GM19324 (cell line): ENCODE data around the gene SRGAP1.
"Not testable (repeated sequence)": the region's sequence is repeated elsewhere in the genome, so short reads cannot be mapped to it uniquely, and the experiment has no call there.

ENCODE experiments used
- ATAC-seq: cut with Tn5 transposase; IDR thresholded peaks from one replicate; pipeline ENCODE4 v1.9.1; 2021; ENCODE audit warnings: mild to moderate bottlenecking, moderate library complexity; ENCODE audit not compliant: unreplicated experiment, low FRiP score

SRGAP1 gene

GRCh38 chr12:63836046-63836445, 8.5 kb upstream of the SRGAP1 start:
- no peak for ATAC-seq

DNA sequence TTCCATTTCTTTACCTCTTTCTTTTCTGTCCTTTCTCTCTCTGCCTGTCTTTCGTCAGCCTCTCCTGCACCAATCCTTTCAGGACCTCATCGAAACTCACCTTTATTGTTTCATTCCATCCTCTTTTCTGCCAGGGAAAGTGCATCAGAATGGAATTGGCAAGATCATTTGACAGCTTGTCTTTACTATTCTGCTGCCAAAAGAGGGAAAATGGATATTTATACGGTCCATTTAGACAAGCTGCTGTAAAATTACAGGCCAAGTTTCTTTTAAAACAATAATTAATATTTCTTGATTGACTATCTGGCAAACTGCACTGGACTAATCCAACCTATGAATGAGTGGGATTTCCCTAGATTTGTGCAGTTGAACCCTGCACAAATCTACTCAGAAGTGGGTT, 7.6 kb upstream of the SRGAP1 start:
- ATAC-seq, result no peak

- ATAC-seq, result no peak
Observed at GRCh38 chr12:63838411-63838810, 6.1 kb upstream of the SRGAP1 start.

DNA sequence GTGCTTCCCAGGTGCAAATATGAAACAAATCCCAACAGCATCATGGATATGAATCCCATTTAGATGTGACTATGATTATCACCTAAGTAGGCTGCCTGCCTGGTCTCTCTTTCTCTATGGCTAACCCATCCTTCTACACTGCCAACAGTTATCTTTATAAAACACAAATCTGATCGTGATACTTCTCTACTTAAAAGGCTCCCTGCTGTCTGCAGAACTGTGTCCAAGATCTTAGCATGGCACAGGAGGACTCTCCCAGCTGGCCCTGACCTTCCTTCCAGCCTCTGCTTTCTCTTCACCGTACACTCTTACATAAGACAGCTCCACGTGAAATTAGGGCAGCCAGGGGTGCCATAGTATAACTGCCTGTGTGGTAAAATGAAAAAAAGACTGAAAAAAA, 3.5 kb upstream of the SRGAP1 start:
- ATAC-seq, result no peak

DNA sequence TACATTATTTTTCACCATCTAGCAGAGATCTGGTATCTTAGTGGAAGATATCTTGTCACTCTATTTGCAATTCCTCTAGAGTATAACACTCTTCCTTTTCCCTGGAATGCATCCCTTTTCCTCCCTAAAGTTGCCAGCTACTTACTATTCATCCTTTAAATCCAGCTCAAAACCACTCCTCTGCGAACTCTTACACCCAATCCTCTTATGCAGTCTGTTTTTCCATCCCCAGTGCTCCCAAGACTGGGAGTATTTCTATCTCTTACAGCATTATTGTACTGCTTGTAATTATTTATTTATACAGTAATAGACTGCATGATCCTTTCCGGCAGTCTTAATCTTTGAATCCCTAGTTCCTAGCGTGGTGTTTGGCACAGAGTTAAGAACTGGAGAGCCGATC, 2.9 kb upstream of the SRGAP1 start:
- ATAC-seq, result no peak

DNA sequence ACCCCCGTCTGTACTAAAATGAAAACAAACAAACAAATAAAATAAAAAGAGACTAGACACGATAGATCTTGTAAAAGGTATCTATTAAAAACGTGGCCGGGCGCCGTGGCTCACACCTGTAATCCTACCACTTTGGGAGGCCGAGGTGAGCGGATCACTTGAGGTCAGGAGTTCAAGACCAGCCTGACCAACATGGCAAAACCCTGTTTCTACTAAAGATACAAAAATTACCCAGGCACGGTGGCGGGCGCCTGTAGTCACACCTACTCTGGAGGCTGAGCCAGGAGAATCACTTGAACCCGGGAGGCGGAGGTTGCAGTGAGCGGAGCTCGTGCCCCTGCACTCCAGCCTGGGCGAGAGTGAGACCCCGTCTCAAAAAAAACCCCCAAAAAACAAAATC, 1.8 kb upstream of the SRGAP1 start:
- ATAC-seq, result not testable (repeated sequence)

DNA sequence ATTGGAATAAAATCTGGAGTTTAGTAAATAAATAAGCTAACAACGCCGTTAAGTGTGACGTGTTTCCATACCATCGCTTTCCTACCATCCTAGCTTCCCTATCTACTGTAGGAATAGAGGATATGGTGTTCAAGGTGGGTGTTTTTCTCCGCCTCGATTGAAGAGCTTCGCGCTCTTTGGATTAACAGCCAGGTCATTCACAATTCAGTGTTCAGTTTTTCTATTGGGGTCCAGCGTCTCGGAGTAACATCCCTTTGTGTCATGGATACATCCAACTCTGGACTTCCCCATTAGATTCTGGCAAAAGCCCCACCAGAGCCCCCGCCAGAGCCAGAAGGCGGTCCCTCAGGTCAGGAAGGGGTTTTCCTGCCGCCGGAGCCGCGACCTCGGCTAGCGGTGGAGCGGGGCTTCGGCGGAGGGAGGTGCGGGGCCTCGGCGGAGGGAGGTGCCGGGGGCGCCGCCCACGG, 1.2 kb upstream of the SRGAP1 start:
- ATAC-seq, result no peak

- ATAC-seq, result peak; percentile 97
Observed at GRCh38 chr12:63843721-63844390, 644 bp upstream of the SRGAP1 start.

DNA sequence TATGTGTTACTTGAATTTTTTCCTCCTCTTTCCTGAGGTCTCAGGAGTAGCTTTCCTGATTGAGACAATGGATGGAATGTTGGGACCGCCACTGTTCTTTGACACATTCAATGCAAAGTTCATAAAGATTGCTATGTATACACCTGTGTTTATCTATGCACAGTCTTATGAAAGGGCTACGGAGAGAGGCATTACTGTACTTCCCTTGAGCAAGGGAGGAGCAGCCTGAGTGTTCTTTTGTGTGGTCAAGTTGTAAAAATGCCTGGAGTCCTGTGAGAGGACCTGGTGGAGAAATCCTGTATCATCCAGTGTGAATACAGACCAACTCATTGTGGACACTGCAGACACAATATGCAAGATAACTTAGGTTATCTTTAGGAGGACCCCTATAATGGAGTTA, 1.2 kb downstream of the SRGAP1 start:
- no peak for ATAC-seq

DNA sequence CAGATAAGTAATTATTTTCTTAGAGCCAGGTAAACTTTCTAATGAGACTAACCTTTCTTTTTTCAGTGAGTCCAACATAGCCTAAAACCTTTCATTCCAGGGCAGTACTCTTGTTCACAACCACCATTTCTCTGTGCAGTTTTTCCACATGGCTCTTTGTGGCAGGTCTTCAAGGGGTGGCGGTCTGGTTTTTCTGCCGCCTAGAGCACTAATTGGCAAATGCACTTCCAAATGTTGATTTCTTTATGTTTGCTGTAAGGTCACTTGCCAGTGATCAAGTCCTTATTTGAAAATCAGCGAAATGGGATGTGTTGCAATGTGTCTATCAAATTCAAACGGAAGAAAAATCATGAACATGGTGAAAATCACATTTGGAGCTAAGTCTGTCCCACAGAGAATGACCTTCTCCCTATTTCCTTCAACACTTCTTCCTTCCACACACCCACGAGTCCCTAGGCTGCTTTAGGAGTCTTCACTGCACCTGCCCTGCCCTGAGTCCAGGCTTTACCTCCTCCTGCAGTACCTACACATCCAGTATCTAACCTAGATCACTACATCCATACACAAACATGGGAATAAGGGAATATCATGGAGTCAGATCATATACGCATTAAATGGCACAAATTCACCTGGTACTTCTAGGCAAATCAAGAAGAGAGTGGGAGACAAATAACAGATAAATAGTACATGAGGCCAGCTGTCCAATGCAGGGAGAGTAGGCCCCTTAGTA, 1.9 kb downstream of the SRGAP1 start:
- ATAC-seq, result no peak

- ATAC-seq, result no peak
Observed at GRCh38 chr12:63848450-63848849, 4.0 kb downstream of the SRGAP1 start.

GRCh38 chr12:63849106-63849620, 4.7 kb downstream of the SRGAP1 start:
- ATAC-seq, result no peak

DNA sequence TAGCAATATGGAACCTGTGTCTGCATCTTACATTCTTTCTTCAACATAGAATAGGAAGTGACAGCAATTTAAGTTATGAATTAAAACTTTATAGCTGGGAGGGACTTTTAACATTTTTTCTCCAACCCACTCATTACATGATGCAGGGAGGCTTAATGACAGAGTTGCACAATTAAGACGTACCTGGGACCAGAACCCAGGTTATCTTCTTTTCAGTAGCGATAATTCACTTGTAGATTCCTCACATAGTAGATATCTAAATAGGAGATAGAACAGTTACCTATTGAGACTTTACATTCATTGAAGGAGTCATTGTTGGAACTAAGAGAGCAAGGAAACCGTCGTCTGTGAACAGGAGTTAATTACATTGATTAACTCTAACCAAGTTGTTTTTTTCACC, 5.1 kb downstream of the SRGAP1 start:
- no peak for ATAC-seq

DNA sequence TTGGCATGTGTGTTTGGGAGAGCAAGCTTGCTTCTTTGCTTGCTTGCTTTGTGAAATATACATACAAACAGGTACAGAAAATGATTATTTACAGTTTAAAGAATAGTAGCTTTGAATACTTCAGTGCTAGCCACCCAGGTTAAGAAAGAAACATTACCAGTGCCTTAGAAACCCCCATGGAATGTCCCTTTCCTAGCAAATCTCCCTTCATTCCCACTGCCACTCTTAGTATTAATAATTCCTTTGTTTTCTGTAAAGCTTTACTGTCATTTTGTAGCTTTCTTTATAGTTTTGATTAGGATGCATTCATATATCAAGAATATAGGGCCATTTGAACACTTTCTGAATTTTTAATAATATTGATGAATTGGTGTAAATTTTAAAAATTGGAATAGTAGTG, 9.5 kb downstream of the SRGAP1 start:
- no peak for ATAC-seq

GRCh38 chr12:63855299-63855698, 10.8 kb downstream of the SRGAP1 start:
- ATAC-seq, result no peak

- no peak for ATAC-seq
Observed at GRCh38 chr12:63857771-63858670, 13.5 kb downstream of the SRGAP1 start.

DNA sequence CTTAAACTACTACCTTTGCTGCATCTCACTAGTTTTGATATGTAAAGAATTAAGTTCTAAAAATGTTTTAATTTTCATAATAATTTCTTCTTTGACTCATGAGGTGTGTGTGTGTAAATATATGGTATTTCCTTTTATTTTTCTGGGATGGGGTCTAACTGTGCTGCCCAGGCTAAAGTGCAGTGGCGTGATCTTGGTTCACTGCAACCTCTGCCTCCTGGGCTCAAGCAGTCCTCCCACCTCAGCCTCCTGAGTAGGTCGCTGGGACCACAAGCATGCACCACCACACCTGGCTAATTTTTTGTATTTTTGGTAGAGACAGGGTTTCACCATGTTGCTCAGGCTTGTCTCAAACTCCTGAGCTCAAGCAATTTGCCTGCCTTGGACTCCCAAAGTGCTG, 15.4 kb downstream of the SRGAP1 start:
- ATAC-seq, result not testable (repeated sequence)

DNA sequence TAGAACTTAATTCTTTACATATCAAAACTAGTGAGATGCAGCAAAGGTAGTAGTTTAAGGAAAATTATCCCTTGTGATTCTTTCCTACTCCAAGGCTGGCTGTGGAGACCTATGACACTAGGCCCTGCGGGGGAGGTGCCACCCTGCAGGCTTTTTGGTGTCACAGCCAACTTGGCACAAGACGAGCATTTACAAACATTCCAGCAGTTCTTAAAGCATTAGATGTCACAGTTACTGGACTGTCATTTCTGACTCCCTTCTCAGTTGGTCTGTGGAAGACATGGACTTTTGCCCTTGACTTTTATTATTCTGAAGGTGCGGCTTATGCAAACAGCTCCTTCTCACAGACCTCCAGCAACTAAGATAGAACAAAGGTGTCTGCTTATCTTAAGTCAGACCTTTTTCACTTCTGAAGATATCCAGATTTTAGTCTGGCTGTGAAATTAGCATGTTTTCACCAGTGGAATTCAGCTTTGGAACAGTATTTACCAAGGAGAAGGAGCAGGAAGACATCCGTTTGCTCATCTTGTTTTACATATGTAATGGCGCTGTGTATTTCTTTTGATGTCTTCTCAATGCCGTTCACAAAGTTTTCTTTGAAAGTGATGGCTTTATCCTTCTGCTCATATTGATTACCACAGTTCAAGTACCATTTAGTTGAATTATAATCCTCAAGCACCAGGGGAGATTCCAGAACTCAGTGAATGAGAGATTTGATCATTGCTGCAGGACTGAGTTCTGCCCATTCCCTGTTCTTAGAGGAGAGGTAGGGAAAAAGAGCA, 17.9 kb downstream of the SRGAP1 start:
- no peak for ATAC-seq

DNA sequence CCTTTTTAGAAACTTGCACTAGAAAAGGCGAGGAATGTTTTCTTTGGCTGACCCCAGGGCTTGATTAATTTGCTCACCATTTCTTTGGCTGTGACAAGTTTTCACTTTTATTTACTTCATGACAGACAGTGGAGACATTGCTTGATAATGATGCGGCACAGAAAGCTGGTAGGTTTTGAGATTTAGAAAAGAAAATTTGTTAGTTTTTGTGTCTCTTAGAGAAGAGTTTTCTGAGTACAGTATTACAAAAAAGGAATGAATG, 18.4 kb downstream of the SRGAP1 start:
- ATAC-seq, result no peak

DNA sequence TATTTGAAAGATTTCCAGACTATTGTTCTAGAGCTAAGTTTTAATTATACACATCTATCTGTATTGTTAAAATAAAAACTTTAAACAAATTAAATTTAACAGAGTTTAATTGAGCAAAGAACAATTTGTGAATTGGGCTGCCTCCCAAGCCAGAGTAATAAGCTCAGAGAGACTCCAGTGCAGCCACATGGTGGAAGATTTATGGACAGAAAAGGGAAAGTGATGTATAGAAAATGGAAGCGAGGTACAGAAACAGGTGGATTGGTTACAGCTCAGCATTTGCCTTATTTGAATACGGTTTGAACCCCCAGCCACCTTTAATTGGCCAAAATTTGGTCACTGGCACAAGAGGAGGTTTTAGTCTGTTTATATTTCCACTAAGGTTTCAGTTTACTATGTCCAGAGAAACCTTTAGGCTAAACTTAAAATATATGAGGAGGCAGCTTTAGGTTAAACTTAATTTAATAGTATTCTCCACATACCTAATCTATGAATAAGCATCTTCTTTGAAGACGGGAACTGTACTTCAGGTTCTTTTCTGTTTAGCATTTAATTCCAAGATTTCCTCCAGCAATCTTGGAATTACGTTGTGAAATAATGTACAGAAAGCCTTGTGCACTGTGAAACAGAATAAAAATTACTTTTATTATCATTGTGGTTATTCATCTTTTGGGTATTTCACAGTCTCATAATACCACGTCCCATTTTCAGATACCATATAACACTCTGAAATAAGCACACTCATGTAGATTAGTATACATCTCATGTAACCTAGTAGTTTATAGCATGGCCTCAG, 19.4 kb downstream of the SRGAP1 start:
- no peak for ATAC-seq
